Measurements from ENCODE around the gene ASCL1. TPM values are rescaled to one million over a fixed set of nuclear protein-coding genes. Genes with fewer than 3 reads are reported as not detected.

Gene ASCL1
- total RNA-seq, 1 experiment from 2014 or later = not detected

- TF ChIP-seq CTCF (IDR thresholded peaks at IDR 0.05; ENCODE audit: insufficient read depth in 1 of 2, low read depth in 1 of 2, low read length in 1 of 2, severe bottlenecking in 1 of 2, unreplicated experiment in 1 of 2) = no peak
- no TSS peak for BruUV-seq (replicated peaks)
- Histone ChIP-seq H3K9me3 (no peaks in the 10 kb centered on the region), H3K27me3 (replicated peaks; ENCODE audit: control insufficient read depth, insufficient read depth, low read length) (no peaks in the 10 kb centered on the region), H3K36me3 (ENCODE audit: control insufficient read depth, insufficient read depth, low read length) (no peaks in the 10 kb centered on the region), H3K4me1 (no peaks in the 10 kb centered on the region), H3K4me3 (ENCODE audit: low read depth, low read length) (no peak overlapping the region)
- no peaks in the 10 kb centered on the region for H3K9me3 Mint-ChIP-seq (ENCODE audit: unreplicated experiment)
- H3K27me3 Mint-ChIP-seq (ENCODE audit: insufficient read depth, unreplicated experiment) = peaks cover 15% of the 10 kb centered on the region
- no peaks in the 10 kb centered on the region for H3K36me3 Mint-ChIP-seq (ENCODE audit: insufficient read depth, unreplicated experiment)
- peaks cover 3% of the 10 kb centered on the region for H3K4me1 Mint-ChIP-seq (ENCODE audit: low read depth, unreplicated experiment)
- CTCF ChIA-PET = no interaction called here
- DNase-seq = no peak
- intact Hi-C loops (cut with micrococcal nuclease; ENCODE audit: unreplicated experiment) = no loop called here
- H3K4me3 Mint-ChIP-seq (ENCODE audit: unreplicated experiment) = no peak overlapping the region
- POLR2A ChIA-PET = no interaction called here
- no peak overlapping the region for H3K27ac Mint-ChIP-seq (ENCODE audit: unreplicated experiment)
Observed at GRCh38 chr12:102970780-102971179, 13.3 kb downstream of the ASCL1 start.

GRCh38 chr12:102971227-102971626, 13.8 kb downstream of the ASCL1 start:
- H3K4me1 Mint-ChIP-seq (ENCODE audit: low read depth, unreplicated experiment) = no peaks in the 10 kb centered on the region
- CTCF ChIA-PET = no interaction called here
- H3K27ac Mint-ChIP-seq (ENCODE audit: unreplicated experiment) = no peak overlapping the region
- no peak overlapping the region for H3K4me3 Mint-ChIP-seq (ENCODE audit: unreplicated experiment)
- H3K9me3 ChIP-seq = no peaks in the 10 kb centered on the region
- no peak for DNase-seq
- no peak overlapping the region for H3K4me3 ChIP-seq (ENCODE audit: low read depth, low read length)
- no peaks in the 10 kb centered on the region for H3K36me3 Mint-ChIP-seq (ENCODE audit: insufficient read depth, unreplicated experiment)
- POLR2A ChIA-PET = no interaction called here
- H3K9me3 Mint-ChIP-seq (ENCODE audit: unreplicated experiment) = no peaks in the 10 kb centered on the region
- intact Hi-C loops (cut with micrococcal nuclease; ENCODE audit: unreplicated experiment) = no loop called here
- H3K4me1 ChIP-seq = no peaks in the 10 kb centered on the region
- H3K36me3 ChIP-seq (ENCODE audit: control insufficient read depth, insufficient read depth, low read length) = no peaks in the 10 kb centered on the region
- H3K27me3 ChIP-seq (replicated peaks; ENCODE audit: control insufficient read depth, insufficient read depth, low read length) = no peaks in the 10 kb centered on the region
- TF ChIP-seq CTCF (IDR thresholded peaks at IDR 0.05; ENCODE audit: insufficient read depth in 1 of 2, low read depth in 1 of 2, low read length in 1 of 2, severe bottlenecking in 1 of 2, unreplicated experiment in 1 of 2) = no peak
- peaks cover 13% of the 10 kb centered on the region for H3K27me3 Mint-ChIP-seq (ENCODE audit: insufficient read depth, unreplicated experiment)
- BruUV-seq (replicated peaks) = no TSS peak

- no peaks in the 10 kb centered on the region for H3K36me3 Mint-ChIP-seq (ENCODE audit: insufficient read depth, unreplicated experiment)
- H3K27me3 ChIP-seq (replicated peaks; ENCODE audit: control insufficient read depth, insufficient read depth, low read length) = no peaks in the 10 kb centered on the region
- H3K4me3 Mint-ChIP-seq (ENCODE audit: unreplicated experiment) = no peak overlapping the region
- no peaks in the 10 kb centered on the region for H3K4me1 Mint-ChIP-seq (ENCODE audit: low read depth, unreplicated experiment)
- DNase-seq = no peak
- ChIA-PET CTCF (no interaction called here), POLR2A (no interaction called here)
- peaks cover 10% of the 10 kb centered on the region for H3K27me3 Mint-ChIP-seq (ENCODE audit: insufficient read depth, unreplicated experiment)
- H3K36me3 ChIP-seq (ENCODE audit: control insufficient read depth, insufficient read depth, low read length) = no peaks in the 10 kb centered on the region
- H3K9me3 ChIP-seq = no peaks in the 10 kb centered on the region
- no peak overlapping the region for H3K27ac Mint-ChIP-seq (ENCODE audit: unreplicated experiment)
- no peak overlapping the region for H3K4me3 ChIP-seq (ENCODE audit: low read depth, low read length)
- H3K9me3 Mint-ChIP-seq (ENCODE audit: unreplicated experiment) = no peaks in the 10 kb centered on the region
- BruUV-seq (replicated peaks) = no TSS peak
- intact Hi-C loops (cut with micrococcal nuclease; ENCODE audit: unreplicated experiment) = no loop called here
- TF ChIP-seq CTCF (IDR thresholded peaks at IDR 0.05; ENCODE audit: insufficient read depth in 1 of 2, low read depth in 1 of 2, low read length in 1 of 2, severe bottlenecking in 1 of 2, unreplicated experiment in 1 of 2) = no peak
- no peaks in the 10 kb centered on the region for H3K4me1 ChIP-seq
Observed at GRCh38 chr12:102973583-102973982, 16.1 kb downstream of the ASCL1 start.

Data from Caco-2 (cell line).